Activated CD8-positive, alpha-beta T cell treated with anti-CD3 and anti-CD28 coated beads for 36 hours (primary cell): ENCODE data around the gene ADIPOR1. TPM values are rescaled to one million over a fixed set of nuclear protein-coding genes. Genes with fewer than 3 reads are reported as not detected.
"Not testable (repeated sequence)": the region's sequence is repeated elsewhere in the genome, so short reads cannot be mapped to it uniquely, and the experiment has no call there.

ENCODE experiments used
- ATAC-seq: fragments of 200-7000 bp; cut with Tn5 transposase; one replicate; pipeline ENCODE4 v1.10.0; 2021; ENCODE audit warnings: mild to moderate bottlenecking, moderate library complexity
- CTCF ChIA-PET: fragments of 350-600 bp; sonication (Branson Sonifier 250); formaldehyde crosslinking; loops from one replicate; lab custom pipeline; 2021; ENCODE audit warnings: antibody characterized with exemption; lab: Charles Lee
- POLR2A ChIA-PET: fragments of 350-600 bp; sonication (Branson Sonifier 250); formaldehyde crosslinking; loops from one replicate; lab custom pipeline; 2021; ENCODE audit warnings: antibody characterized with exemption; lab: Charles Lee
- DNase-seq: peaks from one replicate; pipeline ENCODE4 v3.0.0-alpha.2; 2020
- H3K27ac Mint-ChIP-seq: one replicate; pipeline ENCODE4 v1.8.0; 2021; ENCODE audit warnings: mild to moderate bottlenecking, mixed read lengths
- H3K27me3 Mint-ChIP-seq: one replicate; pipeline ENCODE4 v1.8.0; 2021; ENCODE audit warnings: mixed read lengths
- H3K36me3 Mint-ChIP-seq: one replicate; pipeline ENCODE4 v1.8.0; 2021; ENCODE audit warnings: low read depth, mixed read lengths
- H3K4me1 Mint-ChIP-seq: one replicate; pipeline ENCODE4 v1.8.0; 2021; ENCODE audit warnings: low read depth, mixed read lengths
- H3K4me3 Mint-ChIP-seq: one replicate; pipeline ENCODE4 v1.8.0; 2021; ENCODE audit warnings: mild to moderate bottlenecking, moderate library complexity, mixed read lengths
- H3K9me3 Mint-ChIP-seq: one replicate; pipeline ENCODE4 v1.8.0; 2021; ENCODE audit warnings: mixed read lengths
- intact Hi-C: fragments of 100-400 bp; cut with micrococcal nuclease; formaldehyde crosslinking; loops from one replicate; pipeline ENCODE4 v1.10.0; 2022
- total RNA-seq, 2 experiments: library from RNA; stranded (reverse); gene quantifications; one replicate each; pipeline ENCODE4 v1.2.3, GENCODE V29; 2021
- TF ChIP-seq, protein P1 (sequence below): fragments of 200-600 bp; IDR thresholded peaks from one replicate; pipeline ENCODE4 v1.8.0; 2022; ENCODE audit warnings: antibody characterized with exemption, mild to moderate bottlenecking

ADIPOR1 gene
- total RNA-seq, 2 experiments from 2014 or later = 64.8 to 67.0 TPM

DNA sequence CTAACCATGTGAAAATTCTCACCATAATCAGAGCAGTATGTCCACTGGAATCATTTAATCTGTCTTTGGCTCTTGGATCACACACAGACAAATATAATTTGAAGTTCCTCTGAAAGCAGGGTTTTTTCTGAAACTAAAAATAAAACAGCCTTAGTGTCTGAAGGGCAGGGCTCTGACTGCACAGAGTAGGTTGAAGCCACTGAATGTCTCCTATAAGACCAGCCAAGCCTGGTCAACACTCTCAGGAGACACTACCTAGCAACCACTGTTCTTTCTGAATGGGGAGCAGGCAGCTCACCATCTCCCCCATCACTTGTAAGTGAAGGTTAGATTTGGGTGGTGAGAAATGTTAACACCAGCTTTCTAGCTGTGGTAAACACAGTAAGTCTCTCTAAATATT is 33.0 kb upstream of the ADIPOR1 start:
- CTCF ChIA-PET = interaction anchor here (0.8 to 5.0 kb wide), 4 partner anchors 9 to 48 kb away, joined by 3 to 44 read pairs (median 6); no protein-coding TSS in a partner anchor

DNA sequence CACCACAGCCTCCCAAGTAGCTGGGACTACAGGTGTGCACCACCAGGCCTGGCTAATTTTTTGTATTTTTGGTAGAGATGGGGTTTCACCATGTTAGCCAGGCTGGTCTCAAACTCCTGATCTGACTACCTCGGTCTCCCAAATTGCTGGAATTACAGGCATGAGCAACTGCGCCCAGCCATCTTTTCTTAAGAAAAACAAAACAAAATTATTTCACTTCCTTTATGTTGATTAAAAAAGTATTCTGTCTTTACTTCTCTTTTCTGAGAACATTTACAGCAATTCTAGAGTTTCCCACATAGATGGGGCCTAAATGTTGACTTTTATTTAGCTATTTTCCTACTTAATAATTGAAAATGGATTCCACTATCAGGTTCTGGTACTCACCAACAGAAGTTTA is 31.8 kb upstream of the ADIPOR1 start:
- Mint-ChIP-seq H3K4me1 (no peaks in the 10 kb centered on the region), H3K4me3 (no peak overlapping the region), H3K9me3 (no peaks in the 10 kb centered on the region), H3K27ac (no peak overlapping the region), H3K27me3 (peaks cover 14% of the 10 kb centered on the region), H3K36me3 (no peaks in the 10 kb centered on the region)
- CTCF ChIA-PET = interaction anchor here (1.7 to 5.0 kb wide), 2 partner anchors 10 to 49 kb away, joined by 8 to 44 read pairs; no protein-coding TSS in a partner anchor
- TF ChIP-seq, protein P1, sequence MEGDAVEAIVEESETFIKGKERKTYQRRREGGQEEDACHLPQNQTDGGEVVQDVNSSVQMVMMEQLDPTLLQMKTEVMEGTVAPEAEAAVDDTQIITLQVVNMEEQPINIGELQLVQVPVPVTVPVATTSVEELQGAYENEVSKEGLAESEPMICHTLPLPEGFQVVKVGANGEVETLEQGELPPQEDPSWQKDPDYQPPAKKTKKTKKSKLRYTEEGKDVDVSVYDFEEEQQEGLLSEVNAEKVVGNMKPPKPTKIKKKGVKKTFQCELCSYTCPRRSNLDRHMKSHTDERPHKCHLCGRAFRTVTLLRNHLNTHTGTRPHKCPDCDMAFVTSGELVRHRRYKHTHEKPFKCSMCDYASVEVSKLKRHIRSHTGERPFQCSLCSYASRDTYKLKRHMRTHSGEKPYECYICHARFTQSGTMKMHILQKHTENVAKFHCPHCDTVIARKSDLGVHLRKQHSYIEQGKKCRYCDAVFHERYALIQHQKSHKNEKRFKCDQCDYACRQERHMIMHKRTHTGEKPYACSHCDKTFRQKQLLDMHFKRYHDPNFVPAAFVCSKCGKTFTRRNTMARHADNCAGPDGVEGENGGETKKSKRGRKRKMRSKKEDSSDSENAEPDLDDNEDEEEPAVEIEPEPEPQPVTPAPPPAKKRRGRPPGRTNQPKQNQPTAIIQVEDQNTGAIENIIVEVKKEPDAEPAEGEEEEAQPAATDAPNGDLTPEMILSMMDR = no peak
- no peak for ATAC-seq
- intact Hi-C loops = loop anchor here (10.0 kb wide), 1 partner anchor 105 kb away; the partner anchor contains the start of gene RABIF
- POLR2A ChIA-PET = interaction anchor here (0.6 to 1.2 kb wide), 2 partner anchors 22 to 89 kb away, joined by 3 to 4 read pairs; no protein-coding TSS in a partner anchor
- no peak for DNase-seq

More for the DNA sequence above, 33.0 kb upstream of the ADIPOR1 start:
- TF ChIP-seq, protein P1 = no peak
- intact Hi-C loops = loop anchor here (10.0 kb wide), 1 partner anchor 106 kb away; the partner anchor contains the start of gene RABIF
- Mint-ChIP-seq H3K4me1 (no peaks in the 10 kb centered on the region), H3K27ac (no peak overlapping the region), H3K9me3 (no peaks in the 10 kb centered on the region), H3K4me3 (no peak overlapping the region), H3K36me3 (no peaks in the 10 kb centered on the region), H3K27me3 (peaks cover 21% of the 10 kb centered on the region)
- DNase-seq (no peak), ATAC-seq (no peak)
- POLR2A ChIA-PET = no interaction called here

DNA sequence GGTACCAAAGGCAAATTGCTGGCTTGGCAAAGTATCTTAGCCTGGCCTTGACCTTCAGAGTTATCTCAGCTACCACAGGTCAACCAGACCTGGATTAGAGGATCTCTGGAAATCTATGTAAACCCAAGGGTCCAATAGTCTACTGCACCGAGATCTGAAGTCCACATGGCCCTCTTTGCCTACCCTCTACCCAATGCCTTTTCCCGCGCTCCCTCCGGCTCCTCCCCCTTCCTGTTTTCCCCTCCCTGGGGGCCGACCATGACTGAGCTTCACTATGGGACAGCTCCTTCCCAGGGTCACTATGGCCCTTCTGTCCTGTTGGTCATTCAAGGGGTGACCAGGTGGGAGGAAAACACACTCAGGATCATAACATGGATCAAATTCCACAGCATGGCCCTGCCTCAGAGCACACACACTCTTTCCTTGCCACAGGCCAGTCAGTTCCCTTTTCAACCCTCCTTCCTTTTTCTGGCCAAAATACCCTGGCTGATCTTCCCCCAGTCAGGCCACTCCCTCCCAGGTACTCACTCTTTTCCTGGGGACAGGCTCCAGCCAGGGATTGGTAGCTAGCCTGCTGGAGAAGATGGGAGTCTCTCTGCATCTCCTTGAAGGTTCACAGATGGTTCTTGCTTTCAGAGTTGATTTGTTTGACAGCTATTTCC is 29.9 kb upstream of the ADIPOR1 start:
- ATAC-seq = no peak
- TF ChIP-seq, protein P1 = no peak
- no peak overlapping the region for H3K27ac Mint-ChIP-seq
- POLR2A ChIA-PET = no interaction called here
- H3K4me3 Mint-ChIP-seq = no peak overlapping the region
- H3K27me3 Mint-ChIP-seq = peaks cover 8% of the 10 kb centered on the region
- intact Hi-C loops = no loop called here
- DNase-seq = no peak
- no peaks in the 10 kb centered on the region for H3K9me3 Mint-ChIP-seq
- CTCF ChIA-PET = interaction anchor here (0.6 to 5.0 kb wide), 4 partner anchors 10 to 202 kb away, joined by 3 to 44 read pairs (median 4); no protein-coding TSS in a partner anchor
- no peaks in the 10 kb centered on the region for H3K36me3 Mint-ChIP-seq
- H3K4me1 Mint-ChIP-seq = no peaks in the 10 kb centered on the region

DNA sequence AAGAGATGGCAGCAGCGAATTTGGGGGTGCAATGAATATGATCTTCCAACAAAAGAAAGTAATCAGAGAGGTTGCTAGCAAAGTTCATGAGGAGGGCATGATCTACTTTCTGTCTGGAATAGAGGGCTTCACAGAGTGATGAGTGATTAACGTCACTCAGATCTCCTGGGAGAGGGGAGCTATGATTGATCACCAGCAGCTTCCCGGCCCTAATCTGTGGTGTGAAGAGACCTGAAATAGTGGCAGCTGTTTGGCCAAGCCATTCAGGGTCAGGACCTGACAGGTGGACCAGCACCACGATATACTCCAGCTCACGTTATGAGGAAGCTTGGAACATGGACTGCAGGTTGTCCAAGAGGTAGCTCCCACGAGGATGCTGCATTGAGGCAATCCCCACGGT is 29.1 kb upstream of the ADIPOR1 start:
- Mint-ChIP-seq H3K9me3 (no peaks in the 10 kb centered on the region), H3K27me3 (peaks cover 8% of the 10 kb centered on the region), H3K36me3 (no peaks in the 10 kb centered on the region), H3K4me3 (no peak overlapping the region), H3K4me1 (no peaks in the 10 kb centered on the region), H3K27ac (no peak overlapping the region)
- CTCF ChIA-PET = interaction anchor here (1.5 to 5.0 kb wide), 2 partner anchors 9 to 13 kb away, joined by 6 to 44 read pairs; no protein-coding TSS in a partner anchor
- intact Hi-C loops = no loop called here
- ATAC-seq (no peak), DNase-seq (no peak)
- TF ChIP-seq, protein P1 = no peak
- POLR2A ChIA-PET = no interaction called here

DNA sequence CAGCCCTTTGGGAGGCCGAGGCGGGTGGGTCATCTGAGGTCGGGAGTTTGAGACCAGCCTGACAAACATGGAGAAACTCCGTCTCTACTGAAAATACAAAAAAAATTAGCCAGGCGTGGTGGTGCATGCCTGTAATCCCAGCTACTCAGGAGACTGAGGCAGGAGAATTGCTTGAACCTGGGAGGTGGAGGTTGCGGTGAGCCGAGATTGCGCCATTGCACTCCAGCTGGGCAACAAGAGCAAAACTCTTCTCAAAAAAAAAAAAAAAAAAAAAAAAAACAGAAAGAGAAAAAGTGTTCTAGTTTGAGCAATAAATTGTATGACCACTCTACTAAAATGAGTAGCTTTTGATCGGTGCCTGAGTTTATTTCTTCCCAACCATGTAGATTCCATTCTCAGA is 28.0 kb upstream of the ADIPOR1 start:
- DNase-seq, CTCF ChIA-PET, H3K27ac Mint-ChIP-seq, ATAC-seq, H3K27me3 Mint-ChIP-seq, POLR2A ChIA-PET, intact Hi-C loops, H3K36me3 Mint-ChIP-seq, H3K4me3 Mint-ChIP-seq, H3K9me3 Mint-ChIP-seq, H3K4me1 Mint-ChIP-seq: not testable (repeated sequence)
